Panc1 (cell line): Measurements from ENCODE around the gene ITGAV. TPM values are rescaled to one million over a fixed set of nuclear protein-coding genes. Genes with fewer than 3 reads are reported as not detected.

ENCODE experiments used
- ATAC-seq: fragments of 200-7000 bp; cut with Tn5 transposase; 2 replicates; pipeline ENCODE4 v1.9.1; 2020; ENCODE audit warnings: mild to moderate bottlenecking, moderate library complexity
- BruUV-seq: library from RNA; stranded (reverse); fragments of 400-500 nt; replicated peaks from 2 replicates; lab custom pipeline; 2021; lab: Mats Ljungman, UMichigan
- CTCF ChIA-PET: fragments of 300-600 bp; sonication (Branson Sonifier 250); formaldehyde crosslinking; loops from one replicate; lab custom pipeline; 2022; ENCODE audit warnings: antibody characterized with exemption; lab: Charles Lee
- POLR2A ChIA-PET: fragments of 300-600 bp; sonication (Branson Sonifier 250); formaldehyde crosslinking; loops from one replicate; lab custom pipeline; 2022; ENCODE audit warnings: antibody characterized with exemption; lab: Charles Lee
- DNase-seq: peaks from one replicate; pipeline ENCODE4 v3.0.0-alpha.2; 2010; ENCODE audit warnings: low read depth, low spot score
- H3K27ac ChIP-seq: 2 replicates; pipeline ENCODE4 v1.5.1; 2011; ENCODE audit warnings: mild to moderate bottlenecking, low read length, inconsistent platforms
- H3K27me3 ChIP-seq: fragments of 200-500 bp; sonication (Bioruptor generic); 2 replicates; pipeline ENCODE4 v1.6.0; 2014; ENCODE audit warnings: low read length, inconsistent platforms; ENCODE audit not compliant: control insufficient read depth, insufficient read depth
- H3K36me3 ChIP-seq: fragments of 200-500 bp; sonication (Bioruptor generic); 2 replicates; pipeline ENCODE4 v1.5.1; 2014; ENCODE audit warnings: inconsistent platforms, mild to moderate bottlenecking, low read length, moderate library complexity; ENCODE audit not compliant: control insufficient read depth, insufficient read depth
- H3K4me1 ChIP-seq: 2 replicates; pipeline ENCODE4 v1.5.1; 2011; ENCODE audit warnings: inconsistent platforms, mild to moderate bottlenecking, low read length, moderate library complexity; ENCODE audit not compliant: control insufficient read depth, insufficient read depth
- H3K4me3 ChIP-seq, 2 experiments: 2 replicates each; pipeline ENCODE4 v1.5.1; 2011 to 2012; ENCODE audit warnings: low read depth in 2 of 2, low read length in 2 of 2, mild to moderate bottlenecking in 2 of 2, inconsistent platforms in 1 of 2, moderate library complexity in 1 of 2
- H3K9me3 ChIP-seq: fragments of 200-500 bp; sonication (Bioruptor generic); 2 replicates; pipeline ENCODE4 v1.5.1; 2014; ENCODE audit warnings: low read depth, mild to moderate bottlenecking, inconsistent platforms, low read length, moderate library complexity; ENCODE audit not compliant: control insufficient read depth, insufficient read depth
- CTCF ChIP-seq: fragments of 450-650 bp; IDR thresholded peaks from 2 replicates; pipeline ENCODE4 v1.5.1; 2017; ENCODE audit warnings: mild to moderate bottlenecking
- POLR2AphosphoS5 ChIP-seq: IDR thresholded peaks from 2 replicates; pipeline ENCODE4 v1.6.1; 2012; ENCODE audit warnings: mild to moderate bottlenecking, low read depth, low read length, moderate library complexity
- SIN3A ChIP-seq: IDR thresholded peaks from 2 replicates; pipeline ENCODE4 v1.6.1; 2012; ENCODE audit warnings: low read depth, mild to moderate bottlenecking, low read length, moderate library complexity, borderline replicate concordance; ENCODE audit not compliant: insufficient read depth
- TCF7L2 ChIP-seq: IDR thresholded peaks from 2 replicates; pipeline ENCODE4 v1.6.1; 2011; ENCODE audit warnings: mild to moderate bottlenecking, low read depth, low read length, inconsistent platforms
- in situ Hi-C: cut with HindIII; loops from 2 replicates; pipeline ENCODE4 v1.10.0; 2016; ENCODE audit warnings: low sequenced_read_pairs, low pct_unique_long_range_greater_than_20kb
- intact Hi-C: fragments of 100-400 bp; cut with micrococcal nuclease; formaldehyde crosslinking; loops from one replicate; pipeline ENCODE4 v1.10.0; 2022; ENCODE audit not compliant: unreplicated experiment
- total RNA-seq: library from RNA; stranded (reverse); gene quantifications from one replicate; pipeline ENCODE4 v1.2.1, GENCODE V29; 2021; ENCODE audit not compliant: unreplicated experiment
- TF ChIP-seq, protein P1 (sequence below), 2 experiments: IDR thresholded peaks; 2 replicates each; pipeline ENCODE4 v1.6.1; 2011 to 2012; ENCODE audit warnings: low read depth in 2 of 2, control low read depth in 1 of 2, low read length in 1 of 2, mild to moderate bottlenecking in 1 of 2, moderate library complexity in 1 of 2; ENCODE audit not compliant: insufficient read depth in 1 of 2

ITGAV gene
- total RNA-seq, 1 experiment from 2014 or later, result 218 TPM

DNA sequence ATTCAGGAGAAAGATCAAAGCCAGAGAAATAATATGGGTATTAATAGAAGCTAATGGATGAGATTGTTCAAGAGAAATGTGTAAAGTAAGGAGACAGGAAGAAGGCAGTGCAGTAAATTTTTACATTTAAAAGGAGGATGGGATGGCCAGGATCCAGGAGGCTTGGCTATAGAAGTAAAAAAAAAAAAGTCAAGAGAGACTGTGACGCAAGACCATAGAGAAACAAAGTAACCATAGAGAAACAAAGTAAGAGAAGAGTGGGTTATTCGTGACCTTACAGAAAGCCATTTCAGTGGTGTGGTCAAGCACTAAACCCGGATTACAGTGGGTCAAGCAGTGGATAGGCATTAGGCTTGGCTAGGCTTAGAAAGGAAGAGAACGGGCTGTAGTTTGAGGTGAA is 93.5 kb downstream of the ITGAV start:
- no TSS peak for BruUV-seq
- ATAC-seq (0 out of 2 replicates have a peak, but pooled peaks have one; percentile 21), DNase-seq (no peak)
- ChIA-PET POLR2A (no interaction called here), CTCF (no interaction called here)
- Histone ChIP-seq H3K4me3 (no peak overlapping the region), H3K4me1 (no peaks in the 10 kb centered on the region), H3K27ac (no peak overlapping the region), H3K36me3 (peaks cover 20% of the 10 kb centered on the region), H3K27me3 (no peaks in the 10 kb centered on the region), H3K9me3 (peaks cover 12% of the 10 kb centered on the region)
- intact Hi-C loops, result no loop called here
- in situ Hi-C loops, result no loop called here
- TF ChIP-seq CTCF (no peak), POLR2AphosphoS5 (no peak), TCF7L2 (no peak), SIN3A (no peak)
- TF ChIP-seq, protein P1, sequence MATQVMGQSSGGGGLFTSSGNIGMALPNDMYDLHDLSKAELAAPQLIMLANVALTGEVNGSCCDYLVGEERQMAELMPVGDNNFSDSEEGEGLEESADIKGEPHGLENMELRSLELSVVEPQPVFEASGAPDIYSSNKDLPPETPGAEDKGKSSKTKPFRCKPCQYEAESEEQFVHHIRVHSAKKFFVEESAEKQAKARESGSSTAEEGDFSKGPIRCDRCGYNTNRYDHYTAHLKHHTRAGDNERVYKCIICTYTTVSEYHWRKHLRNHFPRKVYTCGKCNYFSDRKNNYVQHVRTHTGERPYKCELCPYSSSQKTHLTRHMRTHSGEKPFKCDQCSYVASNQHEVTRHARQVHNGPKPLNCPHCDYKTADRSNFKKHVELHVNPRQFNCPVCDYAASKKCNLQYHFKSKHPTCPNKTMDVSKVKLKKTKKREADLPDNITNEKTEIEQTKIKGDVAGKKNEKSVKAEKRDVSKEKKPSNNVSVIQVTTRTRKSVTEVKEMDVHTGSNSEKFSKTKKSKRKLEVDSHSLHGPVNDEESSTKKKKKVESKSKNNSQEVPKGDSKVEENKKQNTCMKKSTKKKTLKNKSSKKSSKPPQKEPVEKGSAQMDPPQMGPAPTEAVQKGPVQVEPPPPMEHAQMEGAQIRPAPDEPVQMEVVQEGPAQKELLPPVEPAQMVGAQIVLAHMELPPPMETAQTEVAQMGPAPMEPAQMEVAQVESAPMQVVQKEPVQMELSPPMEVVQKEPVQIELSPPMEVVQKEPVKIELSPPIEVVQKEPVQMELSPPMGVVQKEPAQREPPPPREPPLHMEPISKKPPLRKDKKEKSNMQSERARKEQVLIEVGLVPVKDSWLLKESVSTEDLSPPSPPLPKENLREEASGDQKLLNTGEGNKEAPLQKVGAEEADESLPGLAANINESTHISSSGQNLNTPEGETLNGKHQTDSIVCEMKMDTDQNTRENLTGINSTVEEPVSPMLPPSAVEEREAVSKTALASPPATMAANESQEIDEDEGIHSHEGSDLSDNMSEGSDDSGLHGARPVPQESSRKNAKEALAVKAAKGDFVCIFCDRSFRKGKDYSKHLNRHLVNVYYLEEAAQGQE (IDR thresholded peaks at IDR 0.05; ENCODE audit: insufficient read depth in 1 of 2, low read depth in 2 of 2, low read length in 1 of 2), result no peak

DNA sequence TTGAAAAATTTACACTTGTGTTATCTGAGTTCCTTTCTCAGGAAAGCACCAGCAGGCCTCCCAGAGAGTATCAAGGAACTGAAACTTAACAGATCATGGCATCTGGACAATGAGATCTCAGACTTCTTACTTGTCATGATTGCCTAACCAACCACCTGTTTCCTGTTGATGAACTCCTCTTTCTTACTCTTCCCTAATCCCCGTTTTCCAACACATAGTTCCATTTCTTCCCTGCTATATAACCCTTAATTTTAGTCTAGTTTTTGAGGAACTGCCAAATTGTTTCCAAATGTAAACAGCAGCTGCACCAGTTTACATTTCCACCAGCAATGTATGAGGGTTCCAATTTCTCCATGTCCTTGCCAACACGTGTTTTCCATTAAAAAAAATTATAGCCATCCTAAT is 98.0 kb downstream of the ITGAV start:
- Histone ChIP-seq H3K9me3 (peaks cover 15% of the 10 kb centered on the region), H3K4me3 (no peak overlapping the region), H3K4me1 (no peaks in the 10 kb centered on the region), H3K36me3 (no peaks in the 10 kb centered on the region), H3K27me3 (no peaks in the 10 kb centered on the region), H3K27ac (no peak overlapping the region)
- intact Hi-C loops (no loop called here), in situ Hi-C loops (no loop called here)
- TF ChIP-seq POLR2AphosphoS5, result no peak
- no peak for TF ChIP-seq CTCF
- TF ChIP-seq TCF7L2, result no peak
- TF ChIP-seq SIN3A, result no peak
- TF ChIP-seq, protein P1 (IDR thresholded peaks at IDR 0.05; ENCODE audit: insufficient read depth in 1 of 2, low read depth in 2 of 2, low read length in 1 of 2), result no peak
- CTCF ChIA-PET, result no interaction called here
- DNase-seq, result no peak
- ATAC-seq, result no peak
- no TSS peak for BruUV-seq
- POLR2A ChIA-PET, result no interaction called here
